Measurements from ENCODE around the gene OTOP1.

- TF ChIP-seq YY1 (IDR thresholded peaks at IDR 0.05; ENCODE audit: insufficient read depth, insufficient read length) = no peak
- no peak for TF ChIP-seq ZNF274 (IDR thresholded peaks at IDR 0.05; ENCODE audit: low read depth, low read length)
Observed at GRCh38 chr4:4268776-4269175, 42.0 kb upstream of the OTOP1 start.
